GM12878 (cell line): ENCODE measurements around the gene PGAM2. TPM values are rescaled to one million over a fixed set of nuclear protein-coding genes. Genes with fewer than 3 reads are reported as not detected.

Source experiments
- BCL11A ChIP-seq: IDR thresholded peaks from 2 replicates; pipeline ENCODE4 v1.6.1; 2011; ENCODE audit warnings: low read depth, low read length
- BHLHE40 ChIP-seq, 2 experiments: fragments of 450-650 bp in 1 of 2; IDR thresholded peaks; 2 replicates each; pipeline ENCODE4 v1.6.1; 2011 to 2017; ENCODE audit warnings: low read depth in 2 of 2, borderline replicate concordance in 1 of 2, improper control_type of control experiment in 1 of 2, low read length in 1 of 2, mild to moderate bottlenecking in 1 of 2
- GABPA ChIP-seq: IDR thresholded peaks from 2 replicates; pipeline ENCODE4 v1.6.1; 2014; ENCODE audit warnings: antibody characterized with exemption, low read depth, mild to moderate bottlenecking, inconsistent platforms
- HDGF ChIP-seq: fragments of 450-650 bp; IDR thresholded peaks from 2 replicates; pipeline ENCODE4 v1.6.1; 2016; ENCODE audit warnings: antibody characterized with exemption
- MTA3 ChIP-seq: IDR thresholded peaks from 2 replicates; pipeline ENCODE4 v1.6.1; 2012; ENCODE audit warnings: low read length, inconsistent platforms, borderline replicate concordance
- PML ChIP-seq: IDR thresholded peaks from 2 replicates; pipeline ENCODE4 v1.6.1; 2012; ENCODE audit warnings: low read length, inconsistent platforms
- POLR2AphosphoS5 ChIP-seq: IDR thresholded peaks from 2 replicates; pipeline ENCODE4 v1.6.1; 2011; ENCODE audit warnings: mild to moderate bottlenecking, low read length, inconsistent platforms
- POU2F2 ChIP-seq: IDR thresholded peaks from 3 replicates; pipeline ENCODE4 v1.6.1; 2011; ENCODE audit warnings: low read depth, mild to moderate bottlenecking, low read length, borderline replicate concordance
- RUNX3 ChIP-seq: IDR thresholded peaks from 2 replicates; pipeline ENCODE4 v1.6.1; 2012; ENCODE audit warnings: low read length, inconsistent platforms
- SREBF2 ChIP-seq: IDR thresholded peaks from 2 replicates; pipeline ENCODE4 v1.6.1; 2012; ENCODE audit warnings: mild to moderate bottlenecking, low read length
- TAF1 ChIP-seq: IDR thresholded peaks from 2 replicates; pipeline ENCODE4 v1.6.1; 2011; ENCODE audit warnings: mild to moderate bottlenecking, low read depth, low read length, borderline replicate concordance
- YY1 ChIP-seq: IDR thresholded peaks from 2 replicates; pipeline ENCODE4 v1.6.1; 2011; ENCODE audit warnings: low read depth, mild to moderate bottlenecking, low read length
- polyA plus RNA-seq, 11 experiments: library from polyadenylated mRNA; depleted of rRNA in 4 of 11; unstranded in 6 of 11; stranded (reverse) in 5 of 11; fragments of >200 nt; fragmentation: Nextera tagmentation in 4 of 11; fragmentation: Illumina TruSeq in 1 of 11; extraction: Ambion mirVana in 4 of 11; extraction: Trizol in 1 of 11; gene quantifications; 1 replicate in 1 of 11; 2 replicates in 10 of 11; pipeline versions ENCODE4 v1.2.1 to v1.2.3, GENCODE V29; 2011 to 2016; ENCODE audit warnings: inconsistent platforms in 2 of 11, missing spikeins in 2 of 11, low read depth in 1 of 11
- total RNA-seq, 4 experiments: library from RNA; depleted of rRNA in 3 of 4; stranded (reverse); fragments of >200 nt in 3 of 4; fragmentation: Illumina TruSeq in 1 of 4; extraction: Trizol in 1 of 4; gene quantifications; 2 replicates each; pipeline versions ENCODE4 v1.2.1 to v1.2.3, GENCODE V29; 2013 to 2021
- TF ChIP-seq, protein P1 (sequence below): fragments of 450-650 bp; IDR thresholded peaks from 2 replicates; pipeline ENCODE4 v1.6.1; 2018; ENCODE audit warnings: borderline replicate concordance, mild to moderate bottlenecking; ENCODE audit not compliant: partially characterized antibody
- TF ChIP-seq, protein P2 (sequence below): fragments of 450-650 bp; IDR thresholded peaks from 2 replicates; pipeline ENCODE4 v1.6.1; 2017; ENCODE audit warnings: antibody characterized with exemption, mild to moderate bottlenecking, moderate library complexity
- TF ChIP-seq, protein P3 (sequence below): IDR thresholded peaks from 2 replicates; pipeline ENCODE4 v1.6.1; 2012; ENCODE audit warnings: low read depth, low read length, improper control_type of control experiment
- TF ChIP-seq, protein P4 (sequence below): fragments of 450-650 bp; IDR thresholded peaks from 2 replicates; pipeline ENCODE4 v1.6.1; 2018; ENCODE audit warnings: mild to moderate bottlenecking, low read depth, moderate library complexity; ENCODE audit not compliant: partially characterized antibody
- TF ChIP-seq, protein P5 (sequence below): fragments of 450-650 bp; conservative IDR thresholded peaks from 2 replicates; pipeline ENCODE4 v1.6.1; 2017; ENCODE audit warnings: mild to moderate bottlenecking, moderate library complexity

Gene PGAM2
- total and polyA plus RNA-seq, 10 of the 15 experiments (the other 5 are each of a cell fraction or from before 2014, with no cell fraction given): not detected

DNA sequence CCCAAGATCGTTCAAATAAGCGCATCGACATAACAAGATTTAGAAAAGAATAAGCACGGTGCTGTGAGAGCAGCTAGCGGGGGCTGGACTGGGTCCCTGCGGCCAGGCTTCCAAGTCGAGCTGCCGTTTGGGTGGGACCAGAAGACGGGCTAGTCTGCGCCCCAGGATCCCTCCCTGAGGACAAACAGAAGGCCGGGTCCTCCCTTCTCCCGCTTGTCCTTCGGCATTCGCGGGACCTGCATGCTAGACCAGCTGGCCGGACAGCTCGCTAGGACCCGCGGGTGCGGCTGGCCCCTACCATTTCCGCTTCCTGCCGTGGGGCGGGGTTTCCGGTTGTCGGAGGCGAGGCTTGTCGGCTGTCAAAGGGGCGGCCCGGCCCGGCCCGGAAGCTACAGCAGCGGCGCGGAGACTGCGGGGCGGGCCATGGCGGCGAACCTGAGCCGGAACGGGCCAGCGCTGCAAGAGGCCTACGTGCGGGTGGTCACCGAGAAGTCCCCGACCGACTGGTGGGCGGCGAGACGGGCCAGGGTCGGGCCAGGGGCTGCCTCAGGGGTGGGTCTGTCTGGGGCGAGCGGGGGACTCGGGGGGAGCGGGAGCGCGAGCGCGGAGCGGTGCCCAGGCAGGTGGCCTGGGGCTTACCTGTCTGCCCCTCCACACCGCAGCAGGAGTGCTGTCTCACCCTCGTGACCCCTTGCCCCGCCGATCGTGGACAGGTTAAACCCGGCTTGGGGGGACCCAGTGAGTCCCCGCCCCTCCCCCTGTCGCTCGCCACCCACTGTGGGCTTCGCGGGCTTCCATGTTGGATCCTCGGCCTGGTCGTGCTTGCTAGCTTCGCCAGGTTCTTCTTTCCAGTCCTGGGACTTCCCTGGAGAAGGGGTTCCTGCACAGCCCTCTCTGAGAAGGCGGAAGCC lies 20.8 kb downstream of the PGAM2 start, which contains the start of gene DBNL (continued):
- TF ChIP-seq, protein P1, sequence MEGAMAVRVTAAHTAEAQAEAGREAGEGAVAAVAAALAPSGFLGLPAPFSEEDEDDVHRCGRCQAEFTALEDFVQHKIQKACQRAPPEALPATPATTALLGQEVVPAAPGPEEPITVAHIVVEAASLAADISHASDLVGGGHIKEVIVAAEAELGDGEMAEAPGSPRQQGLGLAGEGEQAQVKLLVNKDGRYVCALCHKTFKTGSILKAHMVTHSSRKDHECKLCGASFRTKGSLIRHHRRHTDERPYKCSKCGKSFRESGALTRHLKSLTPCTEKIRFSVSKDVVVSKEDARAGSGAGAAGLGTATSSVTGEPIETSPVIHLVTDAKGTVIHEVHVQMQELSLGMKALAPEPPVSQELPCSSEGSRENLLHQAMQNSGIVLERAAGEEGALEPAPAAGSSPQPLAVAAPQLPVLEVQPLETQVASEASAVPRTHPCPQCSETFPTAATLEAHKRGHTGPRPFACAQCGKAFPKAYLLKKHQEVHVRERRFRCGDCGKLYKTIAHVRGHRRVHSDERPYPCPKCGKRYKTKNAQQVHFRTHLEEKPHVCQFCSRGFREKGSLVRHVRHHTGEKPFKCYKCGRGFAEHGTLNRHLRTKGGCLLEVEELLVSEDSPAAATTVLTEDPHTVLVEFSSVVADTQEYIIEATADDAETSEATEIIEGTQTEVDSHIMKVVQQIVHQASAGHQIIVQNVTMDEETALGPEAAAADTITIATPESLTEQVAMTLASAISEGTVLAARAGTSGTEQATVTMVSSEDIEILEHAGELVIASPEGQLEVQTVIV: peak; percentile 18
- TF ChIP-seq, protein P2, sequence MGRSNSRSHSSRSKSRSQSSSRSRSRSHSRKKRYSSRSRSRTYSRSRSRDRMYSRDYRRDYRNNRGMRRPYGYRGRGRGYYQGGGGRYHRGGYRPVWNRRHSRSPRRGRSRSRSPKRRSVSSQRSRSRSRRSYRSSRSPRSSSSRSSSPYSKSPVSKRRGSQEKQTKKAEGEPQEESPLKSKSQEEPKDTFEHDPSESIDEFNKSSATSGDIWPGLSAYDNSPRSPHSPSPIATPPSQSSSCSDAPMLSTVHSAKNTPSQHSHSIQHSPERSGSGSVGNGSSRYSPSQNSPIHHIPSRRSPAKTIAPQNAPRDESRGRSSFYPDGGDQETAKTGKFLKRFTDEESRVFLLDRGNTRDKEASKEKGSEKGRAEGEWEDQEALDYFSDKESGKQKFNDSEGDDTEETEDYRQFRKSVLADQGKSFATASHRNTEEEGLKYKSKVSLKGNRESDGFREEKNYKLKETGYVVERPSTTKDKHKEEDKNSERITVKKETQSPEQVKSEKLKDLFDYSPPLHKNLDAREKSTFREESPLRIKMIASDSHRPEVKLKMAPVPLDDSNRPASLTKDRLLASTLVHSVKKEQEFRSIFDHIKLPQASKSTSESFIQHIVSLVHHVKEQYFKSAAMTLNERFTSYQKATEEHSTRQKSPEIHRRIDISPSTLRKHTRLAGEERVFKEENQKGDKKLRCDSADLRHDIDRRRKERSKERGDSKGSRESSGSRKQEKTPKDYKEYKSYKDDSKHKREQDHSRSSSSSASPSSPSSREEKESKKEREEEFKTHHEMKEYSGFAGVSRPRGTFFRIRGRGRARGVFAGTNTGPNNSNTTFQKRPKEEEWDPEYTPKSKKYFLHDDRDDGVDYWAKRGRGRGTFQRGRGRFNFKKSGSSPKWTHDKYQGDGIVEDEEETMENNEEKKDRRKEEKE: no peak
- peak; percentile 95 for TF ChIP-seq GABPA
- peak; percentile 32; the same call in 1 of the 3 replicates for TF ChIP-seq POU2F2
- TF ChIP-seq TAF1: peak; percentile 79; the same call in 1 of the 2 replicates
- TF ChIP-seq, protein P3, sequence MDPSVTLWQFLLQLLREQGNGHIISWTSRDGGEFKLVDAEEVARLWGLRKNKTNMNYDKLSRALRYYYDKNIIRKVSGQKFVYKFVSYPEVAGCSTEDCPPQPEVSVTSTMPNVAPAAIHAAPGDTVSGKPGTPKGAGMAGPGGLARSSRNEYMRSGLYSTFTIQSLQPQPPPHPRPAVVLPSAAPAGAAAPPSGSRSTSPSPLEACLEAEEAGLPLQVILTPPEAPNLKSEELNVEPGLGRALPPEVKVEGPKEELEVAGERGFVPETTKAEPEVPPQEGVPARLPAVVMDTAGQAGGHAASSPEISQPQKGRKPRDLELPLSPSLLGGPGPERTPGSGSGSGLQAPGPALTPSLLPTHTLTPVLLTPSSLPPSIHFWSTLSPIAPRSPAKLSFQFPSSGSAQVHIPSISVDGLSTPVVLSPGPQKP: peak; percentile 94
- no peak for TF ChIP-seq MTA3
- TF ChIP-seq, protein P4, sequence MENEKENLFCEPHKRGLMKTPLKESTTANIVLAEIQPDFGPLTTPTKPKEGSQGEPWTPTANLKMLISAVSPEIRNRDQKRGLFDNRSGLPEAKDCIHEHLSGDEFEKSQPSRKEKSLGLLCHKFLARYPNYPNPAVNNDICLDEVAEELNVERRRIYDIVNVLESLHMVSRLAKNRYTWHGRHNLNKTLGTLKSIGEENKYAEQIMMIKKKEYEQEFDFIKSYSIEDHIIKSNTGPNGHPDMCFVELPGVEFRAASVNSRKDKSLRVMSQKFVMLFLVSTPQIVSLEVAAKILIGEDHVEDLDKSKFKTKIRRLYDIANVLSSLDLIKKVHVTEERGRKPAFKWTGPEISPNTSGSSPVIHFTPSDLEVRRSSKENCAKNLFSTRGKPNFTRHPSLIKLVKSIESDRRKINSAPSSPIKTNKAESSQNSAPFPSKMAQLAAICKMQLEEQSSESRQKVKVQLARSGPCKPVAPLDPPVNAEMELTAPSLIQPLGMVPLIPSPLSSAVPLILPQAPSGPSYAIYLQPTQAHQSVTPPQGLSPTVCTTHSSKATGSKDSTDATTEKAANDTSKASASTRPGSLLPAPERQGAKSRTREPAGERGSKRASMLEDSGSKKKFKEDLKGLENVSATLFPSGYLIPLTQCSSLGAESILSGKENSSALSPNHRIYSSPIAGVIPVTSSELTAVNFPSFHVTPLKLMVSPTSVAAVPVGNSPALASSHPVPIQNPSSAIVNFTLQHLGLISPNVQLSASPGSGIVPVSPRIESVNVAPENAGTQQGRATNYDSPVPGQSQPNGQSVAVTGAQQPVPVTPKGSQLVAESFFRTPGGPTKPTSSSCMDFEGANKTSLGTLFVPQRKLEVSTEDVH: peak; percentile 77
- TF ChIP-seq YY1: peak; percentile 88
- TF ChIP-seq HDGF: 0 out of 2 replicates have a peak, but pooled peaks have one; percentile 63
- peak in 1 of 2 experiments; percentile 31; a peak in 1 of 4 replicates for TF ChIP-seq BHLHE40 (IDR thresholded peaks at IDR 0.05; ENCODE audit: borderline replicate concordance in 1 of 2, low read depth in 2 of 2, low read length in 1 of 2)
- TF ChIP-seq POLR2AphosphoS5: peak; percentile 89
- no peak for TF ChIP-seq BCL11A
- TF ChIP-seq SREBF2: peak; percentile 41; the same call in 1 of the 2 replicates
- TF ChIP-seq RUNX3: peak; percentile 71
- peak; percentile 93 for TF ChIP-seq PML
- TF ChIP-seq, protein P5, sequence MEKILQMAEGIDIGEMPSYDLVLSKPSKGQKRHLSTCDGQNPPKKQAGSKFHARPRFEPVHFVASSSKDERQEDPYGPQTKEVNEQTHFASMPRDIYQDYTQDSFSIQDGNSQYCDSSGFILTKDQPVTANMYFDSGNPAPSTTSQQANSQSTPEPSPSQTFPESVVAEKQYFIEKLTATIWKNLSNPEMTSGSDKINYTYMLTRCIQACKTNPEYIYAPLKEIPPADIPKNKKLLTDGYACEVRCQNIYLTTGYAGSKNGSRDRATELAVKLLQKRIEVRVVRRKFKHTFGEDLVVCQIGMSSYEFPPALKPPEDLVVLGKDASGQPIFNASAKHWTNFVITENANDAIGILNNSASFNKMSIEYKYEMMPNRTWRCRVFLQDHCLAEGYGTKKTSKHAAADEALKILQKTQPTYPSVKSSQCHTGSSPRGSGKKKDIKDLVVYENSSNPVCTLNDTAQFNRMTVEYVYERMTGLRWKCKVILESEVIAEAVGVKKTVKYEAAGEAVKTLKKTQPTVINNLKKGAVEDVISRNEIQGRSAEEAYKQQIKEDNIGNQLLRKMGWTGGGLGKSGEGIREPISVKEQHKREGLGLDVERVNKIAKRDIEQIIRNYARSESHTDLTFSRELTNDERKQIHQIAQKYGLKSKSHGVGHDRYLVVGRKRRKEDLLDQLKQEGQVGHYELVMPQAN: peak; percentile 59; the same call in 1 of the 2 replicates
